Activated CD4-positive, alpha-beta T cell treated with anti-CD3 and anti-CD28 coated beads for 1 hour (primary cell): ENCODE results near the gene ARL6IP5.

Experiments used
- DNase-seq: peaks from one replicate; pipeline ENCODE4 v3.0.0-alpha.2; 2020

The ARL6IP5 gene

GRCh38 chr3:69085833-69086722, 1.3 kb downstream of the ARL6IP5 start:
- peak; percentile 63 for DNase-seq

GRCh38 chr3:69087030-69087791, 2.5 kb downstream of the ARL6IP5 start:
- no peak for DNase-seq

GRCh38 chr3:69088063-69088462, 3.3 kb downstream of the ARL6IP5 start:
- no peak for DNase-seq

GRCh38 chr3:69090021-69090420, 5.3 kb downstream of the ARL6IP5 start:
- no peak for DNase-seq

GRCh38 chr3:69091389-69092029, 6.8 kb downstream of the ARL6IP5 start:
- DNase-seq = no peak

- no peak for DNase-seq
Measured at GRCh38 chr3:69092030-69092516, 7.3 kb downstream of the ARL6IP5 start.

GRCh38 chr3:69094467-69095205, 9.9 kb downstream of the ARL6IP5 start:
- no peak for DNase-seq

GRCh38 chr3:69095636-69096035, 10.9 kb downstream of the ARL6IP5 start:
- no peak for DNase-seq

- DNase-seq = no peak
Measured at GRCh38 chr3:69096299-69096698, 11.6 kb downstream of the ARL6IP5 start.

GRCh38 chr3:69097407-69098086, 12.8 kb downstream of the ARL6IP5 start:
- DNase-seq = no peak

- no peak for DNase-seq
Measured at GRCh38 chr3:69099576-69099975, 14.8 kb downstream of the ARL6IP5 start.

GRCh38 chr3:69102384-69102783, 17.6 kb downstream of the ARL6IP5 start:
- DNase-seq = no peak

- no peak for DNase-seq
Measured at GRCh38 chr3:69103123-69103522, 18.4 kb downstream of the ARL6IP5 start.

- DNase-seq = no peak
Measured at GRCh38 chr3:69104586-69104985, 19.8 kb downstream of the ARL6IP5 start.

GRCh38 chr3:69105320-69105719, 20.6 kb downstream of the ARL6IP5 start:
- DNase-seq = no peak

GRCh38 chr3:69107841-69108240, 23.1 kb downstream of the ARL6IP5 start:
- DNase-seq = no peak

GRCh38 chr3:69108811-69109210, 24.1 kb downstream of the ARL6IP5 start:
- no peak for DNase-seq

- DNase-seq = no peak
Measured at GRCh38 chr3:69110941-69111546, 26.3 kb downstream of the ARL6IP5 start.

- DNase-seq = no peak
Measured at GRCh38 chr3:69113536-69113935, 28.8 kb downstream of the ARL6IP5 start.

- no peak for DNase-seq
Measured at GRCh38 chr3:69115731-69116130, 31.0 kb downstream of the ARL6IP5 start.

- no peak for DNase-seq
Measured at GRCh38 chr3:69116162-69116561, 31.4 kb downstream of the ARL6IP5 start.

- no peak for DNase-seq
Measured at GRCh38 chr3:69116897-69117296, 32.2 kb downstream of the ARL6IP5 start.
